Activated naive CD4-positive, alpha-beta T cell treated with anti-CD3 and anti-CD28 coated beads for 36 hours (primary cell): Measurements from ENCODE around the gene EXOC4. TPM values are rescaled to one million over a fixed set of nuclear protein-coding genes. Genes with fewer than 3 reads are reported as not detected.

Experiments
- CTCF ChIA-PET: fragments of 350-600 bp; sonication (Branson Sonifier 250); formaldehyde crosslinking; loops from one replicate; lab custom pipeline; 2021; ENCODE audit warnings: antibody characterized with exemption; lab: Charles Lee
- DNase-seq: peaks from one replicate; pipeline ENCODE4 v3.0.0-alpha.2; 2020
- H3K27ac Mint-ChIP-seq: one replicate; pipeline ENCODE4 v1.8.0; 2021; ENCODE audit warnings: mild to moderate bottlenecking, mixed read lengths
- H3K27me3 Mint-ChIP-seq: one replicate; pipeline ENCODE4 v1.8.0; 2021; ENCODE audit warnings: low read depth, mixed read lengths
- H3K36me3 Mint-ChIP-seq: one replicate; pipeline ENCODE4 v1.8.0; 2021; ENCODE audit warnings: low read depth, mixed read lengths
- H3K4me1 Mint-ChIP-seq: one replicate; pipeline ENCODE4 v1.8.0; 2021; ENCODE audit warnings: low read depth, mixed read lengths
- H3K4me3 Mint-ChIP-seq: one replicate; pipeline ENCODE4 v1.8.0; 2021; ENCODE audit warnings: mild to moderate bottlenecking, moderate library complexity, mixed read lengths
- H3K9me3 Mint-ChIP-seq: one replicate; pipeline ENCODE4 v1.8.0; 2021; ENCODE audit warnings: mixed read lengths
- intact Hi-C: fragments of 100-400 bp; cut with micrococcal nuclease; formaldehyde crosslinking; loops from one replicate; pipeline ENCODE4 v1.15.1; 2023
- total RNA-seq, 2 experiments: library from RNA; stranded (reverse); gene quantifications; one replicate each; pipeline ENCODE4 v1.2.3, GENCODE V29; 2021

The EXOC4 gene
- total RNA-seq, 2 experiments from 2014 or later: 57.1 to 62.1 TPM

DNA sequence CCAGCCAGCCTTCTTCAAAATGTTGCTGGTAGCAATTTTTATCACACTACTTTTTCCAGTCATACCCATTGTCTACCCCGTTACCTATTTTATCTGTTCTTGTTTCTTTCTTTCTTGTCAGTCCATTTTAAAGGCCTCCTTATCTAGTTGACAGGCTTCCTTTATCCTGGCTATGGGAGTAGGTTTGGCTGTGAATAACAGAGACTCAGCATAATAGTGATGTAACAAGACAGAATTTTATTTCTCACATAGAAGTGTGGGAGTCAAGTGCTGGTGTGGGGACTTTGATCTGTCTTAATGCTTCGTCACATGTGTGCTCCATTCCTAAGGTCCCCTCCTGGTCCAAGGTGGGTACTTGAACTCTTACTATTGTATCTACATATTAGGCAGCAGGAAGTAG is 283.6 kb downstream of the EXOC4 start:
- Mint-ChIP-seq H3K27ac (no peak overlapping the region), H3K27me3 (no peaks in the 10 kb centered on the region), H3K9me3 (no peaks in the 10 kb centered on the region), H3K36me3 (peaks cover 7% of the 10 kb centered on the region), H3K4me1 (peaks cover 14% of the 10 kb centered on the region), H3K4me3 (no peak overlapping the region)
- CTCF ChIA-PET: no interaction called here
- DNase-seq: no peak
- intact Hi-C loops: no loop called here

- Mint-ChIP-seq H3K9me3 (no peaks in the 10 kb centered on the region), H3K4me1 (peaks cover 14% of the 10 kb centered on the region), H3K36me3 (peaks cover 7% of the 10 kb centered on the region), H3K27me3 (no peaks in the 10 kb centered on the region), H3K4me3 (no peak overlapping the region), H3K27ac (no peak overlapping the region)
- intact Hi-C loops: no loop called here
- DNase-seq: no peak
- CTCF ChIA-PET: no interaction called here
Observed at GRCh38 chr7:133539016-133539415, 286.1 kb downstream of the EXOC4 start.

DNA sequence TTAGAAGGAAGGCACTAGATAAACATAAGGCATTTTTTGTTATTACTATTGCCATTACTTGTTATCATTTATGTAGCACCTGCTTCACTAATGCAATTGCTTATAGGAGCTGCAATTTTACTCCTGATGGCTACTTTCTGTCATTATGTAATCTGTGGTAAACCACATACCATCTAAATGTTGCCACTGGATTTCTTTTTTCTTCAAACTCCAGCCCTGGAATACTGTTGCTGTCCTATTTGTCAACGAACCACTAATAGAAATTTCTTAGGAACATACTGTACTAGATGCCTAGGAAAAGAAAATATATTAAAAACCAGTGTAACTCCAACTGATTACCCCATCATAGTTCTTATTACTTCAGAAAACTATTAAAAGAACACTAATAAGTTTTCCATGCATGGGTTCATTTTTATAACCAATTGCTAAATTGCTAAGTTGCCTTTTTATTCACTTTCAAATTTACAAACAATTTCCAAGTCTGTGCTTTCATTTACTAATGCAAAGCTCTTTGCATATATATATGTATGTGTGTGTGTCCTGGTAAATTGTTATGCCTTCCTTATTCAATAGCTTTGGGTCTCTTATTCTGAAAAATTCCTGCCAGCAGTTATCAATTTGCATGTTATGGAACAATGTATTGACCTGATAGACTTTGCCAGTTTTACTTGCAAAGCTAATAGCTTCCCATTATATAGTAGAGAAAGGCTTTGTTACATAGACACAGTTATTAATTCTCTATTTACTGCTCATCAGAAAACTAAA is 287.4 kb downstream of the EXOC4 start:
- Mint-ChIP-seq H3K36me3 (peaks cover 7% of the 10 kb centered on the region), H3K27ac (no peak overlapping the region), H3K27me3 (no peaks in the 10 kb centered on the region), H3K4me1 (peaks cover 14% of the 10 kb centered on the region), H3K9me3 (no peaks in the 10 kb centered on the region), H3K4me3 (no peak overlapping the region)
- intact Hi-C loops: no loop called here
- CTCF ChIA-PET: no interaction called here
- no peak for DNase-seq

DNA sequence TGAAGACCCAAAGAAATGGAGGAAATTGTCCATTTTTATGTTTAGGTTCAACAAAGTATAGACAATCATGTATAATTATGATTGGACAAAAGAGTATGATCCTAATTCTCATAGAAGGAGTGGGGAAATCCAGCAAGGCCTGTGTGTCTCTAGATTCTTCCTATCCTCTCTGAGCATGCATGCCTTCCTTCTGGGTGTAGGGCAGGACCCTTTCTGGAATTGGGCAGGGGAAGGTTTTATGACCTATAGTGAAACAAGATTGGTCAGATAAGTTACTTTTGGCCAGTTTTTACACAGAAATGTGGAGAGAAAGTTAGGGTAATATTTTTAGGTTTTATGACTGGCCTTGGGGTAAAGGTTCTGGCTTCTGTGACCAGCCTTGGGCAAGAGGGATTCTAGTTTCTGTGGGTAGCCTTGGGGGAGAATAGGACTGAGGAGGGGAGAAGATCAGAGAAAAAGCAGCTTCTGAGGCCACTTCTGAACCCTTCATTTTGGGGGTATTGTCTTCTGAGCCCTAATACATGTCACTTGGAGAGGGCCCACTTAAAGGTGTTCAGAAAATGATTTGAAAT is 289.4 kb downstream of the EXOC4 start:
- H3K27me3 Mint-ChIP-seq: no peaks in the 10 kb centered on the region
- H3K4me3 Mint-ChIP-seq: no peak overlapping the region
- peaks cover 6% of the 10 kb centered on the region for H3K36me3 Mint-ChIP-seq
- no peaks in the 10 kb centered on the region for H3K9me3 Mint-ChIP-seq
- peaks cover 3% of the 10 kb centered on the region for H3K4me1 Mint-ChIP-seq
- H3K27ac Mint-ChIP-seq: no peak overlapping the region
- intact Hi-C loops: no loop called here
- no peak for DNase-seq
- CTCF ChIA-PET: no interaction called here

DNA sequence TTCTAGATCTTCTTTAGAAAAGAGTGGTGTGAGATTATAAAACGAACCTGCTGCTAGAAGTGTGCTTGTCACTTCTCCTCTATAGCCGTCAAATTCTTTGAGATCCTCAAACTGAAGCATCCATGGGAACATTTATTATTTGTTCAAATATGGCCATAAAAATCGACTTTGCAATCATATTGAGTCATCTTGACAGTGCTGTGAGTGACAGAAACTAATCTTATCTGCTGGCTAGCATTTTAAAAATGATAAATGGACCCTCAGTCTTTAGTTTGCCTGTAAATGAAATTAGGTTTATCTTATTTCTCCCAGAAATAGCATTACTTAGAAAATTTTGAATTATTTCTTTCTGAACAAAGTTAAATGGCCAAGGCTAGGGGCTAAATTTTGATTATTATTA is 290.8 kb downstream of the EXOC4 start:
- CTCF ChIA-PET: no interaction called here
- Mint-ChIP-seq H3K27ac (no peak overlapping the region), H3K4me3 (no peak overlapping the region), H3K27me3 (no peaks in the 10 kb centered on the region), H3K4me1 (peaks cover 2% of the 10 kb centered on the region), H3K36me3 (peaks cover 2% of the 10 kb centered on the region), H3K9me3 (no peaks in the 10 kb centered on the region)
- intact Hi-C loops: no loop called here
- DNase-seq: no peak

DNA sequence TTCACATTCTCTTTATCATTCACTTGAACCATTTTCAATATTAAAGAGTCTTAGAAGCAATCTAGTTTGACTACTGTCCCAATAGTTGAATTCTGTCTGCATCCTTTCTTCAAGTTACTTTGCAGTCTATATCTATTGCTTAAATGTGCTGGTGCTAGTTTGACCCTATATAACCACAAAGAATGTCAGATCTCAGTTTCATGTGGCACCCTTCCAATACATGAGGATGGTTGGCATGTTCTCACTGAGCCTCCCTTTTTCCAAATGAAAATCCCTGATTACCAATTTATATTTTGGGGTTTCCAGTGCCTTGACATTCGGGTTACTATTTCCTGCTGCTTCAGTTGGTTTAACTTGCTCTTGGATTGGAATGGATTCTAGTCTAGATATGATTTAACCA is 292.7 kb downstream of the EXOC4 start:
- H3K4me1 Mint-ChIP-seq: no peaks in the 10 kb centered on the region
- H3K9me3 Mint-ChIP-seq: no peaks in the 10 kb centered on the region
- no peak overlapping the region for H3K4me3 Mint-ChIP-seq
- intact Hi-C loops: no loop called here
- H3K27ac Mint-ChIP-seq: no peak overlapping the region
- CTCF ChIA-PET: no interaction called here
- no peaks in the 10 kb centered on the region for H3K27me3 Mint-ChIP-seq
- H3K36me3 Mint-ChIP-seq: peaks cover 2% of the 10 kb centered on the region
- no peak for DNase-seq

DNA sequence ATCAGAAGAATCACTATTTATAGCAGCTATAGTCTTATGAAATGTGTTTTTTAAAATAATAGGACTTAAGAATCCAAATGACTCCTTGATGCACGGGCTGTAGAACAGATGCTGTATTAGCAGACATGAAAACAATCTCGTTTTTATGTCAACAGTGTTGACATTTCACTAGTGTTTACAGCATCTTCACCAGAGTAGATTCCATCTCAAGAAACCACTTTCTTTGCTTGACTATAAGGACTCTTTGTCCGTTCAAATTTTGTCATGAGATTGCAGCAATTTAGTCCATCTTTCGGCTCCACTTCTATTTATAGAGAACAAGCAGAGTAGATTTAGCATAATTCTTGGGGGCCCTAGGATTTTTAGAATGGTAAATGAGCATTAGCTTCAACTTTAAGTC is 295.1 kb downstream of the EXOC4 start:
- Mint-ChIP-seq H3K27ac (no peak overlapping the region), H3K9me3 (no peaks in the 10 kb centered on the region), H3K27me3 (no peaks in the 10 kb centered on the region), H3K4me1 (no peaks in the 10 kb centered on the region), H3K36me3 (peaks cover 2% of the 10 kb centered on the region), H3K4me3 (no peak overlapping the region)
- CTCF ChIA-PET: no interaction called here
- intact Hi-C loops: no loop called here
- no peak for DNase-seq

GRCh38 chr7:133549633-133550032 is 296.8 kb downstream of the EXOC4 start:
- H3K27me3 Mint-ChIP-seq: no peaks in the 10 kb centered on the region
- peaks cover 2% of the 10 kb centered on the region for H3K36me3 Mint-ChIP-seq
- no peak for DNase-seq
- H3K27ac Mint-ChIP-seq: no peak overlapping the region
- no peaks in the 10 kb centered on the region for H3K4me1 Mint-ChIP-seq
- CTCF ChIA-PET: no interaction called here
- intact Hi-C loops: no loop called here
- H3K9me3 Mint-ChIP-seq: no peaks in the 10 kb centered on the region
- H3K4me3 Mint-ChIP-seq: no peak overlapping the region

GRCh38 chr7:133550145-133550544 is 297.3 kb downstream of the EXOC4 start:
- intact Hi-C loops: no loop called here

GRCh38 chr7:133550811-133551210 is 297.9 kb downstream of the EXOC4 start:
- intact Hi-C loops: no loop called here
- H3K4me3 Mint-ChIP-seq: no peak overlapping the region
- CTCF ChIA-PET: no interaction called here

More at GRCh38 chr7:133550145-133550544, 297.3 kb downstream of the EXOC4 start:
- Mint-ChIP-seq H3K9me3 (no peaks in the 10 kb centered on the region), H3K36me3 (peaks cover 2% of the 10 kb centered on the region), H3K4me3 (no peak overlapping the region), H3K4me1 (no peaks in the 10 kb centered on the region), H3K27me3 (no peaks in the 10 kb centered on the region), H3K27ac (no peak overlapping the region)
- no peak for DNase-seq
- CTCF ChIA-PET: no interaction called here

DNA sequence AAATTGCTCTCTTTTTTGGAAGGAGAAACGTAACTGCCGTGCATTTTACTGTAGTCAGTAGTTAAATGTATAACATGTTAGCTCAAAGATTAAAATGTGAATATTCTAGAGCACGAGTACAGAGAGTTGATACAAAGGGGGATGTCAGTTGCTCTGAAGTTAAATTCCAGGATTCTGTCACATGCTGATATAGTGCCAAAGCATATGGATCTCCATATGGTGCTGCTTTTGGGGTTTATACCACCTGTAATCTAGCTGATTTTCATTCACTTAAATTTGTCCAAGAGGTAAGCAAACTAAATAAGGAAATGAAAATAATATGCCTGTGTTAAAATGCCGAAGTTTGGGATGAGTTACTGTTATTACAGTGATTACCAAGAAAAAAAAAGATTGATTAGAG is 298.6 kb downstream of the EXOC4 start:
- intact Hi-C loops: no loop called here
- H3K36me3 Mint-ChIP-seq: peaks cover 4% of the 10 kb centered on the region
- no peak overlapping the region for H3K27ac Mint-ChIP-seq
- H3K27me3 Mint-ChIP-seq: no peaks in the 10 kb centered on the region
- no peak overlapping the region for H3K4me3 Mint-ChIP-seq
- CTCF ChIA-PET: no interaction called here
- no peaks in the 10 kb centered on the region for H3K9me3 Mint-ChIP-seq
- no peak for DNase-seq
- no peaks in the 10 kb centered on the region for H3K4me1 Mint-ChIP-seq

More at GRCh38 chr7:133550811-133551210, 297.9 kb downstream of the EXOC4 start:
- no peaks in the 10 kb centered on the region for H3K9me3 Mint-ChIP-seq
- no peaks in the 10 kb centered on the region for H3K27me3 Mint-ChIP-seq
- H3K36me3 Mint-ChIP-seq: peaks cover 4% of the 10 kb centered on the region
- no peak for DNase-seq
- H3K27ac Mint-ChIP-seq: no peak overlapping the region
- no peaks in the 10 kb centered on the region for H3K4me1 Mint-ChIP-seq

- H3K36me3 Mint-ChIP-seq: peaks cover 4% of the 10 kb centered on the region
- H3K4me3 Mint-ChIP-seq: no peak overlapping the region
- CTCF ChIA-PET: no interaction called here
- no peaks in the 10 kb centered on the region for H3K4me1 Mint-ChIP-seq
- H3K27ac Mint-ChIP-seq: no peak overlapping the region
- intact Hi-C loops: no loop called here
- H3K27me3 Mint-ChIP-seq: no peaks in the 10 kb centered on the region
- DNase-seq: no peak
- no peaks in the 10 kb centered on the region for H3K9me3 Mint-ChIP-seq
Observed at GRCh38 chr7:133552079-133552478, 299.2 kb downstream of the EXOC4 start.

DNA sequence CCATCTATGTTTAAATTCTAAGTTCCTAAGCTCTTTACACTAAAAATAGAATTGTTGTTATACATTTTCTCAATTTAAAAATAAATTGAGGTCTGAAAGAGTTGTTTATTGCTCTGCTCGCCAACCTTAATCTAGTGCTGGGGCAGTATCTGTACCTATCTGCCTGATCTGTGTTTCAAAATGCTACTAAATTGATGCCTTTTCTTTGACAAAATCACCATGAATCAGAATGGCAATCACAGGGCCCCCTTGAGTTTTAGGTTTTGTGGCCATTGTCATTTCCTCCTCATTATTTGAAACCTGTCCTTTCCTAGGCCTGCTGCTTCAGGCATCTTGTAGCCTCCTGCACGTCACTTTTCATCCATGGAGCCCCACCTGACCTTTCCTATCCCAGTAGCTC is 301.5 kb downstream of the EXOC4 start:
- Mint-ChIP-seq H3K27ac (no peak overlapping the region), H3K36me3 (peaks cover 3% of the 10 kb centered on the region), H3K27me3 (no peaks in the 10 kb centered on the region), H3K4me1 (peaks cover 3% of the 10 kb centered on the region), H3K4me3 (no peak overlapping the region), H3K9me3 (no peaks in the 10 kb centered on the region)
- DNase-seq: no peak
- intact Hi-C loops: no loop called here
- CTCF ChIA-PET: no interaction called here
